ENCODE results near the gene DNAH3.
"Not testable (repeated sequence)": the region's sequence is repeated elsewhere in the genome, so short reads cannot be mapped to it uniquely, and the experiment has no call there.

DNAH3 gene

GRCh38 chr16:21063314-21063713 lies 87.3 kb downstream of the DNAH3 start:
- not testable (repeated sequence) for DNase-seq

DNA sequence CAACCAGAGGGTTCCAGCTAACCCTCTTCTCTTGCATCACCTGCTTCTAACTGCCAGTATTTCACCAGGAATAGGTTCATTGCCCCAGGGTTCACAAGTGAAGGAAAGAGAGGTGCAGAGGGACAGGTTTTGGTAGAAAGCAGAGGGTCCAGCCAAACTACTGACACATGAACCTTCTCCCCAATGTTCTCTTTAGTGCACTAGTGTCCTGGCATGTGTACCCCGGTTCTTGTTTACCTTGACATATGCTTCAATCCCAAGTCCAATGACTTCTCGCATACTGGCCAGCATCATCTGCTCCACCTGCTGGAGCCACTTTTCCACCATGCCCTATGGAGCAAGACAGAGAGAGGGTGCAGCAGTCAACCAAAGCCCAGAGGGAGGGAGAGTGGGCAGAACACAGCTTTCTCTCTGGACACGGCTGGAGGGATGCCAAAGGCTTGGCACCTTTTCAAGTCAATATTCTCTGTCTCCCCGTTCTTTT lies 90.6 kb downstream of the DNAH3 start:
- DNase-seq = no peak

- DNase-seq = no peak
These were observed 92.8 kb downstream of the DNAH3 start for GRCh38 chr16:21057875-21058274.

DNA sequence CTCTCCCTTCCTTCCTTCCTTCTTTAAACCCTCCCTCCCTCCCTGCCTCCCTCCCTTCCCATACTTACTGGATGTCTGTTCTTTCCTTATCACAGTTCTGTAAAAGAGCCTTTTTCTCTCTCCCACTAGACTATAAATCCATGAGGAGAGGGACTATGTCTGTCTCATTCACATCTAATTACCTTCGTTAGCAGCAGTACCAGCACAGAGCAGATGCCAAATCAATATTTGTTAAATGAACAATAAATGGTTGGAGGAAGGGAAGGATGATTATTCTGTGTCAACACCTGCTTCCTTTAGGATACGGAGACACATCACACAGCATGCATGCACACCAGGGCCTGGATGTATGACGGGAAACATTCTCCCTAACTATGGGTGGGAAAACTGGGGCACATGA lies 94.2 kb downstream of the DNAH3 start:
- no peak for DNase-seq

GRCh38 chr16:21055738-21056137 lies 94.9 kb downstream of the DNAH3 start:
- DNase-seq = not testable (repeated sequence)

DNA sequence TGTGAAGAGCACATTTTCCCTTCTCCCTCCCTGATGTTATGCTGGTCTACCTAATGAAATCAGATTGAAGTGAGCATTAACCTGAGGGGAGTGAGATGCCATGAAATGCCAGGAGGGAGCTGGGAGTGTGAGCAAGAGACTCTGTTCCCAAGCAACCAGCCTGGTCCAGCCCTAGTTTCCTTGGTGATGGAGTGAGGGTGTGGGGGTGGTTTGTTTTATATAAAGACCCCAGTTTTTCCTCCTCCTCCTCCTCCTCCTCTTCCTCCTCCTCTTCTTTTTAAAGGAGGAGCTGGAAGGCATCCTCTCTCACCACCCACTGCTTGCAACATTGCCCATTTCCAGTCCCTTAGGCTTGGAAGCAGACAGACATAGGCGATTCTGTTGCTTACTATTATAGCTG lies 97.1 kb downstream of the DNAH3 start:
- DNase-seq = no peak

DNA sequence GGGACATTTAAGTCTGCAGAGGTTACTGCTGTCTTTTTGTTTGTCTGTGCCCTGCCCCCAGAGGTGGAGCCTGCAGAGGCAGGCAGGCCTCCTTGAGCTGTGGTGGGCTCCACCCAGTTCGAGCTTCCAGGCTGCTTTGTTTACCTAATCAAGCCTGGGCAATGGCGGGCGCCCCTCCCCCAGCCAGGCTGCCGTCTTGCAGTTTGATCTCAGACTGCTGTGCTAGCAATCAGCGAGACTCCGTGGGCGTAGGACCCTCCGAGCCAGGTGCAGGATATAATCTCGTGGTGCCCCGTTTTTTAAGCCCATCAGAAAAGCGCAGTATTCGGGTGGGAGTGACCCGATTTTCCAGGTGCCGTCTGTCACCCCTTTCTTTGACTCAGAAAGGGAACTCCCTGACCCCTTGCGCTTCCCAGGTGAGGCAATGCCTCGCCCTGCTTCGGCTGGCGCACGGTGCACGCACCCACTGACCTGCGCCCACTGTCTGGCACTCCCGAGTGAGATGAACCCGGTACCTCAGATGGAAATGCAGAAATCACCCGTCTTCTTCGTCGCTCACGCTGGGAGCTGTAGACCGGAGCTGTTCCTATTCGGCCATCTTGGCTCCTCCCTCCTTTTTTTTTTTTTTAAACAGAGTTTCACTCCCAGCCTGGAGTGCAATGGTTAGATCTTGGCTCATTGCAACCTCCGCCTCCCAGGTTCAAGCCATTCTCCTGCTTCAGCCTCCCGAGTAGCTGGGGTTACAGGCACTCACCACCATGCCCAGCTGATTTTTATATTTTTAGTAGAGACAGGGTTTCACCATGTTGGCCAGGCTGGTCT lies 102.3 kb downstream of the DNAH3 start:
- DNase-seq = not testable (repeated sequence)

GRCh38 chr16:21038197-21038596 lies 112.4 kb downstream of the DNAH3 start:
- DNase-seq = no peak

DNA sequence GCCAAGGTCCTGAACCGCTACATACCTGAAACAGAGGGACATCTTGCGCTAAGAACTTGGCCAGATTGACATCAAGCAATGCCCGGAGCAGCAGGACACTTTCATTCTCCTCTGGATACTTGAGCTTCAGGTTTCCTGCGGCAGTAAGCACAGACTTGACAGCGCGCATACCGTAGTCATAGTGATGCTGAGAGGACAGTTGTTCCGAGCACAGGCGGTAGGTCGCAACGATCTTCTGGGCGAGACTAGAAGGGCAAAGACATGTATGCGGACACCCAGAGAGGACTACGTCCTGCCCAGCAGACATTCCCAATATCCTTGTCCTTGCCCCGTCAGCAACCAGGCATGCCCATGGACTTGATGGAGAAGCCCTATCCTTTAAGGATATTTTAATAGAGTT lies 112.9 kb downstream of the DNAH3 start:
- no peak for DNase-seq

DNA sequence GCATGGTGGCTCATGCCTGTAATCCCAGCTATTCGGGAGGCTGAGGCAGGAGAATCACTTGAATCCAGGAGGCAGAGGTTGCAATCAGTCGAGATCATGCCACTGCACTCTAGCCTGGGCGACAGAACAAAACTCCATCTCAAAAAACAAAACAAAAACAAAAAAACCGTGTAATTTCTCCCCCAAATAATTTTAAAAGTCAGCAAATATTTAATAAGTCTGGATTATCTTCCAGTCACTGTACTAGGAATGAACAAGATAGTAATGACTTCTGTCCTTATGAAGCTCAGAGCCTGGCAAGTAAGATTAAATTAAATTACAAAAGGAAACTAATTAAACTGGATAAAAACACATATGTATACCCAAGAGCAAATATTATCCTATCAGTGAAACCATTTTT lies 113.5 kb downstream of the DNAH3 start:
- no peak for DNase-seq

DNA sequence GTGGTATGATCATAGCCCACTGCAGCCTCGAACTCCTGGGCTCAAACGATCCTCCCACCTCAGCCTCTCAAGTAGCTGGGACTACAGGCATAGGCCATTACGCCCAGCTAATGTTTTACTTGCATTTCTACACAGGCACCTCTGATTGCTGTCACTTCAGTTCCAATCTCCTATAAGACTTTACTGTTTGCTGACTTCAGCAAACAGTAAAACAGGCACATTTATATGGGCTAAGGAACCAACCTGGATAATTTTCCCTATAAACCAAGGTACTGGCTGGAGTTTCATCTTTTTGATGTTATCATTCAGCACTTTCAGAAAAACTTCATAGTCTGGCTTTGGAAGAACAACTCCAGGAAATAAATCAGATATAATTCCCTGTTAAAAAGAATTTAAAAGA lies 114.2 kb downstream of the DNAH3 start:
- no peak for DNase-seq

GRCh38 chr16:21033704-21034103 lies 116.9 kb downstream of the DNAH3 start:
- DNase-seq = no peak

DNA sequence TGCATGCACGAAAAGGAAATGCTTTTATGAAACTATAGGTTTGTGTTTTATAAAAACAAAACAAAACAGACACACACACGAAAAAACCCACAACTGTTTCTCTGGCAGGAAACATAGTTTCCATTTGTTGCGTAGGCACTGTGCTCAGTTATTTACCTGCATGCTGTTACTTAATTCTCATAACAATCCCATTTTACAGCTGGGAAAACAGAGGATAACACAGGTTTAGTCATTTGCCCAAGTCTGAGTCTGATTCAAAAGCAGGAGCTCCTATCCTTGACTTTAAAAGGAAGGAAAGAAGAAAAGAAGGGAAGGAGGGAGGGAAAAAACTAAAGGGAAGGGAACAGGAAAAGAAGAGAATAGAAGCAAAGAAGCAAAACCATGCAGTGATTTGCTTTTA lies 117.4 kb downstream of the DNAH3 start:
- DNase-seq = no peak

DNA sequence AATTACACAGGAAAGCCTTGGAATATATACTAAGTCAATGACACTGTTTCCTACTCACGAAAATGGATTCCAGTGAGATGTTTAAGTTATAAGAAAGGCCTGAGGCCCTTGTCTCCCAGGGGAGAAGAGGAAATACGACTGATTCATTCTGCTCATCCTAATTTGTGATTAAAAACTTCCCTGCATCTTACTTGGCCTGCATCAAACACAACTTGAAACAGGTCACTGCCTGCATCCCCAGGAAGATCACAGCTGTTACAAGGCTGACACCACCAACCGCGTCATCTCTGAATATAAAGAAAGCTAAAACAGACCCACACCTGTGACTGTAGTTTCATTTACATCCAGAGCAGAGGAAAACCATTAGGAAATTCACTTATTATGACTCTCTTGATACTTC lies 121.9 kb downstream of the DNAH3 start:
- no peak for DNase-seq

GRCh38 chr16:21026846-21027245 lies 123.8 kb downstream of the DNAH3 start:
- DNase-seq = no peak

DNA sequence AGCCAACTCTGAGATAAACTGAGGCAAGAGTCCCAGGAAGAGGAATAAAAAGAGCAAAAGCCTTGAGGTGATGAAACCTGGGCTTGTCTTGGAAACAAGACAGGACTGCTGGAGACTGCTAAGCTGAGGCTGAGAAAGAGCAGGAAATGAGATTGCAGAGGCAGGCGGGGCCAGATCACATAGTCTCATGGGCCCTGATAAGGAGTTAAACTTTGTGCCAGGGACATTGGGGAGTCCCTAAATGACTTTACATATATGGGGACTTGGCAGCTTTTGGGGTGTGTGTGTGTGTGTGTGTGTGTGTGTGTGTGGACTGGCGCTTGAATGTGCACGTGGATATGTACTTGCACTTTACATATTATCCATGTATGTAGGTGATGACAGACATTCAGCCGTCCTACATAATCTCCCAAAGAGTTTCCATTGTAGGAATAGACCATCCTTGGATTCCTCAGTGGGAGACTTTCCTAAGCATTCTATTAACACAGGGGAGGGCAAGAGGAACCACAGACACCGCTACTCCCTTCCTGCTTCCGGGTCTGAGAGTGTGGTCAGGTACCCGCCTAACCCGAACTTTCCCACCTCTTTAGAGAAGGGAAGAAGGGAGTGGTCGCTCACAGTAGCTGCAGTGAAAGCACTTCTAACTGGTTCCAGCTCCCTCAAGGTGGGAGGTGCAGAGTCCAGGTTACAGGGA lies 127.0 kb downstream of the DNAH3 start:
- DNase-seq = no peak

DNA sequence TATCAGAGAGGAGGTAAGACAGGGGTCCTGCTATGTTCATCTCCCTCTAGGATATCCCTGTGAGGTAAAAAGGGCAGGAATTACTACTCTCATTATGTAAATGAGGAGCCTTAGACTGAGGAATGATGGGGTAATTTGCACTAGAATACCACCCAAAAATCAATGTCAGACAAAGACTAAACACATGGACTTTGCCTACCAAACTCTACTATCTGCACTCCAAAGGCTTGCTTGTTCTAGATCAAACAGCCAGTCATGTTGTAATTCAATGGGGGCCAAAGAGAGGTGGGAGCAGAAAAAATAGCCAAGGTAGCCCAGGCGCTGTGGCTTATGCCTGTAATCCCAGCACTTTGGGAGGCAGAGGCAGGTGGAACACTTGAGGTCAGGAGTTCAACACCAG lies 129.3 kb downstream of the DNAH3 start:
- no peak for DNase-seq

DNA sequence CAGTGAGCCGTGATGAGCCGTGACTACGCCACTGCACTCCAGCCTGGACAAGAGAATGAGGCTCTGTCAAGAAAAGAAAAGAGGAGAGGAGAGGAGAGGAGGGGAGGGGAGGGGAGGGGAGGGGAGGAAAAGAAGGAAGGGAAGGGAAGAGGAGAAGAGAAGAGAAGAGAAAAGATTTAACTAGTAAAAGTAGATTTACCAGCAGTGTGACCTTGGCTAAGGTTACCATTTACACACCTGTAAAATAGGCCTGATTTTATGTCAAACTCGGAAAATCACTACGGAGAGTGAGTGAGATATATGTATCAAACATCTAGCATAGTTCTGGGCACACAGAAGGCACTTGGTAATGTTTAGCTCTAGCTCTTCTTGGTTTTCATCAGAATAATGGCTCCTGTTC lies 140.8 kb downstream of the DNAH3 start:
- no peak for DNase-seq

GRCh38 chr16:21005008-21005407 lies 145.6 kb downstream of the DNAH3 start:
- DNase-seq = no peak

DNA sequence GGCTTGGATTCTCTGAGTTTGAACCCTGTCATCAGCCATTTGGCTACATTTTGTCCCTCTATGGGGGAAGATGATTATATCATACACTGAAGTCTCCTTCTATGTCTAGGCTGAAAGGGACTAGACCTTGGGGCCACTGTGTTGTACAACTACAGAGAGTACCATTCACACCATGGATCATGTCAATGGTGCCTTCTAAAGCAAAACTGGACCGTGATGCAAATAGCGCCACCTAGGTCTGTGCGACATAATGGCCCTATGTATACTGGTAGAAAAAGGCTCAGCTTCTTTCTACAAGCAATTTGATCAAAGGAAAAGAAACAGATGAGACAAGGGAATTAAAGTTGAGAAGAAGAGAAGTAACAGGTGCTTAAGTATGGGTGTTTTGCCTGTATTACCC lies 149.4 kb downstream of the DNAH3 start:
- no peak for DNase-seq

- DNase-seq = no peak
These were observed 153.5 kb downstream of the DNAH3 start for GRCh38 chr16:20997147-20997546.

DNA sequence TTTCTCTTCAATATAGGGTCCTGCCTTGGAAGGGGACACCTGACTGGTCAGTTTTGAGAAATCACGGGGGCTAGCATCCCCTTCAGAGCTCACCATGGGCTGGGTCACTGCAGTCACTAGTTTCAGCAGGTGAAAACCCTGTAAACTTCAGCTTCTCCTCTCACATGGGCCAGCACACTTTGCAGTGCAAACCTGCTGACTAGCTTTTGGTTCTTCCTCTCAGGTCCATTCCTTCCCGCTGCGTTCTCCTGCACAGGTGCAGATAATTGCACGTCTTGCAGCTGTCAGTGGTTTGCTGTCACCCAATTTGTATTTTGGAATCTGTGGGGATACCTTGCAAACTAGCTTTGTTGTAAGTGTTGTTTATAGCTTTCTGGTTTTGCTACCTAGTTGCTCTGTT lies 154.9 kb downstream of the DNAH3 start:
- no peak for DNase-seq

- DNase-seq = not testable (repeated sequence)
These were observed 161.1 kb downstream of the DNAH3 start for GRCh38 chr16:20989496-20990070.

- no peak for DNase-seq
These were observed 163.6 kb downstream of the DNAH3 start for GRCh38 chr16:20987049-20987448.

Measured in activated T-cell treated with anti-CD3 and anti-CD28 coated beads, Interleukin-2, amount 50 U/mL, for 1 hour (primary cell).